CD4-positive, alpha-beta memory T cell (primary cell): ENCODE data around the gene UBQLN1. TPM values are rescaled to one million over a fixed set of nuclear protein-coding genes. Genes with fewer than 3 reads are reported as not detected.

Source experiments
- CTCF ChIA-PET: fragments of 350-600 bp; sonication (Branson Sonifier 250); formaldehyde crosslinking; loops from one replicate; lab custom pipeline; 2021; ENCODE audit warnings: inconsistent platforms; ENCODE audit not compliant: partially characterized antibody; lab: Charles Lee
- POLR2A ChIA-PET: fragments of 350-600 bp; sonication (Branson Sonifier 250); formaldehyde crosslinking; loops from one replicate; lab custom pipeline; 2021; ENCODE audit not compliant: partially characterized antibody; lab: Charles Lee
- DNase-seq, 5 donors: peaks; one replicate each; pipeline versions ENCODE4 v3.0.0 to v3.0.0-alpha.2; 2020 to 2022; ENCODE audit warnings: mixed read lengths in 1 of 5
- H3K27ac ChIP-seq: one replicate; pipeline ENCODE4 v1.7.0; 2013; ENCODE audit warnings: low read depth, low read length
- H3K27me3 ChIP-seq: 2 replicates; pipeline ENCODE4 v1.7.0; 2013; ENCODE audit warnings: mild to moderate bottlenecking, low read length, moderate library complexity; ENCODE audit not compliant: insufficient read depth
- H3K36me3 ChIP-seq: 2 replicates; pipeline ENCODE4 v1.7.0; 2013; ENCODE audit warnings: mild to moderate bottlenecking, low read length, moderate library complexity; ENCODE audit not compliant: insufficient read depth
- H3K4me1 ChIP-seq: 2 replicates; pipeline ENCODE4 v1.7.0; 2013; ENCODE audit warnings: mild to moderate bottlenecking, low read length, moderate library complexity; ENCODE audit not compliant: insufficient read depth
- H3K4me3 ChIP-seq, 2 donors: one replicate each; pipeline ENCODE4 v1.7.0; 2013; ENCODE audit warnings: low read length in 2 of 2, mild to moderate bottlenecking in 1 of 2
- H3K9me3 ChIP-seq, 2 donors: one replicate each; pipeline ENCODE4 v1.7.0; 2013; ENCODE audit warnings: low read length in 2 of 2, control low read depth in 1 of 2; ENCODE audit not compliant: control insufficient read depth in 1 of 2
- H3K27ac Mint-ChIP-seq, 7 donors: one replicate each; pipeline ENCODE4 v1.8.0; 2020 to 2021; ENCODE audit warnings: mixed read lengths in 7 of 7, mild to moderate bottlenecking in 6 of 7, inconsistent platforms in 3 of 7, moderate library complexity in 3 of 7
- H3K27me3 Mint-ChIP-seq, 2 donors: one replicate each; pipeline ENCODE4 v1.8.0; 2020 to 2021; ENCODE audit warnings: mixed read lengths in 2 of 2
- H3K36me3 Mint-ChIP-seq, 2 donors: one replicate each; pipeline ENCODE4 v1.8.0; 2020 to 2021; ENCODE audit warnings: mixed read lengths in 2 of 2, inconsistent platforms in 1 of 2, mild to moderate bottlenecking in 1 of 2
- H3K4me1 Mint-ChIP-seq, 4 donors: one replicate each; pipeline ENCODE4 v1.8.0; 2020 to 2021; ENCODE audit warnings: mixed read lengths in 4 of 4, mild to moderate bottlenecking in 1 of 4
- H3K4me3 Mint-ChIP-seq, 8 donors: one replicate each; pipeline ENCODE4 v1.8.0; 2020 to 2021; ENCODE audit warnings: mixed read lengths in 8 of 8, mild to moderate bottlenecking in 7 of 8, moderate library complexity in 6 of 8, inconsistent platforms in 3 of 8
- H3K9me3 Mint-ChIP-seq, 8 donors: one replicate each; pipeline ENCODE4 v1.8.0; 2020 to 2021; ENCODE audit warnings: mixed read lengths in 8 of 8, mild to moderate bottlenecking in 5 of 8, inconsistent platforms in 3 of 8, moderate library complexity in 1 of 8
- intact Hi-C: fragments of 100-400 bp; cut with micrococcal nuclease; formaldehyde crosslinking; loops from one replicate; pipeline ENCODE4 v1.15.1; 2023
- polyA plus RNA-seq, 2 donors: library from polyadenylated mRNA; unstranded; fragments of 300-500 nt; fragmentation: Illumina TruSeq; gene quantifications; one replicate each; pipeline ENCODE4 v1.2.3, GENCODE V29; 2021
- total RNA-seq, 2 experiments: library from RNA; stranded (reverse); gene quantifications; one replicate each; pipeline ENCODE4 v1.2.3, GENCODE V29; 2021

UBQLN1 gene
- total and polyA plus RNA-seq, 4 experiments from 2014 or later: 66.8 to 122 (median 93.2) TPM

DNA sequence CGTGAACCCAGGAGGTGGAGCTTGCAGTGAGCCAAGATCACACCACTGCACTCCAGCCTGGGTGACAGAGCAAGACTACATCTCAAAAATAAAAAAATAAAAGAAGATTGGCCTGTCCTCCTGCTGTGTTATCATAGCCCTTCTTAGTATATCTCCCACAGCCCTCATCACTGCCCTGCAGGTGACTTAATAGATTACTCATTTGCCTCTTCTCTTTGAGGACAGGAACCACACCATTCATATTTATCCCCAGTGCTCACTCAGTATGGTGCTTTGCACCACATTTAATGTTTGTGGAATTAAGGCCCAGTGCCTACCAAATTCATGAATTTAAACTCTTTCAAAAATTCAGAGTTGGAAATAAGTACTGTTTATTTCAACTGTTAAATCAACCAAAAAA is 74.5 kb downstream of the UBQLN1 start:
- DNase-seq: no peak
- H3K9me3 Mint-ChIP-seq: no peaks in the 10 kb centered on the region
- H3K27me3 ChIP-seq: no peaks in the 10 kb centered on the region
- POLR2A ChIA-PET: interaction anchor here (1.2 to 2.6 kb wide), 2 partner anchors 10 to 74 kb away, joined by 5 to 7 read pairs; partner anchors contain the start of genes IDNK and UBQLN1
- H3K4me1 ChIP-seq: no peaks in the 10 kb centered on the region
- no peaks in the 10 kb centered on the region for H3K9me3 ChIP-seq
- H3K4me1 Mint-ChIP-seq: peaks cover 0 to 4% (median 2%) of the 10 kb centered on the region in 4 donors
- H3K27me3 Mint-ChIP-seq: no peaks in the 10 kb centered on the region
- no peak overlapping the region for H3K4me3 ChIP-seq
- intact Hi-C loops: no loop called here
- peak overlapping the region in 1 of 7 donors; percentile 0 for H3K27ac Mint-ChIP-seq
- H3K36me3 ChIP-seq: no peaks in the 10 kb centered on the region
- peaks cover 15 to 20% of the 10 kb centered on the region in 2 donors for H3K36me3 Mint-ChIP-seq
- no peak overlapping the region for H3K27ac ChIP-seq
- CTCF ChIA-PET: interaction anchor here (1.5 to 4.8 kb wide), 2 partner anchors 11 to 12 kb away, joined by 5 to 26 read pairs; no protein-coding TSS in a partner anchor
- H3K4me3 Mint-ChIP-seq: no peak overlapping the region

DNA sequence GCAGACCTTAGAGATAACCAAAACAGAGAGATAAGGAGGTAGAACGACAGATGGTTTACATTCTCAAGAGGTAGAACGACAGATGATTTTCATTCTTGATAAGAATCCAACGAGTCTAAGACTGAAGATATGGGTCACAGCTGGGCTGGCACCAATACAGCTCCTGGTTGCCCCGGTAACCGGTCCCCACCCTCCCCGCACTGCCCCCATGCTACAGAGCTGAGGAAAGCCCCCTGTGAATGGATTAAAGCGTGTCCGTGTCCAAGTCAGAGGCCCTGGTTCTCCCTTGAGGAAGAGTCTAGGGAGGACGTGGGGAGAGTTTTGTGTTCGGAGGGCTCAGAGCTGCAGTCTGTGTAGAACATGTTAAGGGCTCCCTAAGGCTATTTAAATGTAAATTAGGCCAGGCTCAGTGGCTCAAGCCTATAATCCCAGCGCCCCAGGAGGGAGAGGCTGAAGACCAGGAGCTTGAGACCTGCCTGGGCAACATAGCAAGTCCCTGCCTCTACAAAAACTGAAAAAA is 76.8 kb downstream of the UBQLN1 start:
- intact Hi-C loops: no loop called here
- CTCF ChIA-PET: interaction anchor here (1.3 to 4.8 kb wide), 3 partner anchors 10 to 281 kb away, joined by 3 to 26 read pairs (median 4); no protein-coding TSS in a partner anchor

DNA sequence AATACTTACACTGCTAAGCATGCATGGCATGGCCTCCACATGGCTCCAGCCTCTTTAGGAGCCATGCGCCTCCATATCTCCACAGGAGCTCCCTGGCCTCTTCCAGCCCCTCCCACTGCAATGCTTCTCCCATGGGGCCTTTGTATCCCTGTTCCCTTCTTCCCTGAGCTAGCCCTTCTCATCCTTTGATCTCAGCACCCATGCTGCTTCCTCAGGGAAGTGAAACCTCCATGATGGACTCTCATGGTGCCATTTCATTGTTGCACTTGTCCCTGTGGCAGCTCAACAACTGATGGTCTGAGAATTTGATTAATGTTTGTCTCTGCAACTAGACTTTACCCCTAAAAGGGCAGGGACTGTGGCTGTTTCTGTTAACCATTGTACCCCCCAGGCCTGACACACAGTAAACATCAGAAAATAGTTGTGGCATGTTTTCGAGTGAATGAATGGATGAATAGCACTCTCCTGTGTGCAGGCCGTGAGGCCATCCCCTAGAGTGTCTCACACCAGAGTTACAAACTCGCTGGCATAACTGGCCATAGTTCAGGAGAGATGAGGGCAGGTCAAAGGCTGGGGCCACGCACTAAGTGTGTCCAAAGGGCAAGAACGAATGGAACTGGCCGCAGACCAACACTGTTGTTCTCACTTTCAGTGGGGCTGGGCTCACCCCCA is 78.2 kb downstream of the UBQLN1 start:
- POLR2A ChIA-PET: no interaction called here
- no peaks in the 10 kb centered on the region for H3K9me3 ChIP-seq
- H3K4me1 Mint-ChIP-seq: peaks cover 11 to 21% (median 14%) of the 10 kb centered on the region in 4 donors
- intact Hi-C loops: no loop called here
- no peak for DNase-seq
- H3K36me3 Mint-ChIP-seq: peaks cover 15 to 29% of the 10 kb centered on the region in 2 donors
- H3K4me3 Mint-ChIP-seq: no peak overlapping the region
- H3K4me1 ChIP-seq: peaks cover 10% of the 10 kb centered on the region
- CTCF ChIA-PET: interaction anchor here (1.1 to 4.8 kb wide), 2 partner anchors 9 to 33 kb away, joined by 4 to 26 read pairs; no protein-coding TSS in a partner anchor
- H3K4me3 ChIP-seq: no peak overlapping the region
- H3K9me3 Mint-ChIP-seq: no peaks in the 10 kb centered on the region
- H3K27me3 ChIP-seq: no peaks in the 10 kb centered on the region
- peak overlapping the region in 2 of 7 donors; percentile 35 to 73 for H3K27ac Mint-ChIP-seq
- H3K27ac ChIP-seq: no peak overlapping the region
- H3K27me3 Mint-ChIP-seq: no peaks in the 10 kb centered on the region
- no peaks in the 10 kb centered on the region for H3K36me3 ChIP-seq

More for the DNA sequence above, 76.8 kb downstream of the UBQLN1 start:
- no peak overlapping the region for H3K27ac ChIP-seq
- H3K4me1 Mint-ChIP-seq: peaks cover 3 to 7% (median 5%) of the 10 kb centered on the region in 4 donors
- H3K36me3 Mint-ChIP-seq: peaks cover 15 to 32% of the 10 kb centered on the region in 2 donors
- H3K27ac Mint-ChIP-seq: peak overlapping the region in 1 of 7 donors; percentile 60
- POLR2A ChIA-PET: no interaction called here
- H3K4me1 ChIP-seq: no peaks in the 10 kb centered on the region
- no peaks in the 10 kb centered on the region for H3K27me3 Mint-ChIP-seq
- H3K9me3 ChIP-seq: no peaks in the 10 kb centered on the region
- H3K4me3 Mint-ChIP-seq: no peak overlapping the region
- H3K36me3 ChIP-seq: no peaks in the 10 kb centered on the region
- H3K4me3 ChIP-seq: no peak overlapping the region
- H3K27me3 ChIP-seq: no peaks in the 10 kb centered on the region
- no peak for DNase-seq
- no peaks in the 10 kb centered on the region for H3K9me3 Mint-ChIP-seq

DNA sequence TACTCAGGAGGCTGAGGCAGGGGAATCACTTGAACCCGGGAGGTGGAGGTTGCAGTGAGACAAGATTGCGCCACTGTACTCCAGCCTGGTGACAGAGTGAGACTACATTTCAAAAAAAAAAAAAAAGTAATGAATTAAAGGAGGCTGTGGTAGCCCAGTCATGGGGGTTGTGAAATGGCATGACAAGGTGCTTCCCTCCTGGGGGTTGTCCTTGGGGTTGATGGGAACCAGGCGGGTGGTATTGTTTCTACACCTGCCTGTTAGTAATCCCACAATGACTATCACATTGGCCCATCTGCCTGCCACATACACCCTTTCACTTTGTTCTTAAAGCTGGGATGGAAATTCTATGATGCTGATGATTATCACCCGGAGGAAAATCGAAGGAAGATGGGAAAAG is 79.2 kb downstream of the UBQLN1 start:
- Histone ChIP-seq H3K27me3 (no peaks in the 10 kb centered on the region), H3K27ac (no peak overlapping the region), H3K4me3 (no peak overlapping the region), H3K36me3 (no peaks in the 10 kb centered on the region), H3K4me1 (peaks cover 19% of the 10 kb centered on the region), H3K9me3 (no peaks in the 10 kb centered on the region)
- no peak for DNase-seq
- CTCF ChIA-PET: interaction anchor here (1.0 to 4.8 kb wide), 2 partner anchors 8 to 21 kb away, joined by 3 to 26 read pairs; no protein-coding TSS in a partner anchor
- H3K27me3 Mint-ChIP-seq: no peaks in the 10 kb centered on the region
- H3K36me3 Mint-ChIP-seq: peaks cover 15 to 28% of the 10 kb centered on the region in 2 donors
- intact Hi-C loops: no loop called here
- POLR2A ChIA-PET: no interaction called here
- H3K4me3 Mint-ChIP-seq: no peak overlapping the region
- no peaks in the 10 kb centered on the region for H3K9me3 Mint-ChIP-seq
- no peak overlapping the region for H3K27ac Mint-ChIP-seq
- H3K4me1 Mint-ChIP-seq: peaks cover 17 to 31% (median 23%) of the 10 kb centered on the region in 4 donors

DNA sequence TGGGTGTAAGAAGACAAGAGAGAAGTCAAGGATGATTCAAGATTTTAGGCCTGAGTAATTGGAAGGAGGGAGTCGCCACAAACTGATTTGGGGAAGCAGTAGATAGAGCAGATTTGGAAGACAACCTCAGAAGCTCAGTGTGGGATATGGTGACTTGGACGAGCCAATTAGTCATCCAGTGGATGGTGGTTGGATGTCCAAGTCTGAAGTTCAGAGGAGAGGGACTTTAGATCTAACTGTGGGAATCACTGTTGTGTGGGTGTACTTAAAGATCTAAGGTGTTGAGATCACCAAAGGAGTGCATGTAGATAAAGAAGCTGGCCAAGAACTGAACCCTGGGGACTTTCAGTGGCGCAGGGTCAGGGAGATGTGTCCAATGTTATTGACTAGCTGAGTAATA is 82.6 kb downstream of the UBQLN1 start:
- H3K4me3 ChIP-seq: no peak overlapping the region
- intact Hi-C loops: no loop called here
- CTCF ChIA-PET: interaction anchor here (1.1 to 3.0 kb wide), 3 partner anchors 24 to 288 kb away, joined by 3 to 26 read pairs (median 5); no protein-coding TSS in a partner anchor
- no peaks in the 10 kb centered on the region for H3K9me3 ChIP-seq
- Mint-ChIP-seq H3K4me3 (peak overlapping the region in 3 of 8 donors; percentile 2 to 29 (median 3)), H3K27ac (peak overlapping the region; percentile 0 to 87 (median 69)), H3K4me1 (peaks cover 21 to 41% (median 33%) of the 10 kb centered on the region in 4 donors), H3K36me3 (peaks cover 15 to 29% of the 10 kb centered on the region in 2 donors), H3K27me3 (no peaks in the 10 kb centered on the region), H3K9me3 (peaks cover 0 to 1% (median 0%) of the 10 kb centered on the region in 8 donors)
- POLR2A ChIA-PET: interaction anchor here (3.4 kb wide), 1 partner anchor 83 kb away, joined by 59 read pairs; the partner anchor contains the start of gene UBQLN1
- H3K4me1 ChIP-seq: peaks cover 24% of the 10 kb centered on the region
- no peak for DNase-seq
- no peaks in the 10 kb centered on the region for H3K36me3 ChIP-seq
- no peak overlapping the region for H3K27ac ChIP-seq
- H3K27me3 ChIP-seq: no peaks in the 10 kb centered on the region

DNA sequence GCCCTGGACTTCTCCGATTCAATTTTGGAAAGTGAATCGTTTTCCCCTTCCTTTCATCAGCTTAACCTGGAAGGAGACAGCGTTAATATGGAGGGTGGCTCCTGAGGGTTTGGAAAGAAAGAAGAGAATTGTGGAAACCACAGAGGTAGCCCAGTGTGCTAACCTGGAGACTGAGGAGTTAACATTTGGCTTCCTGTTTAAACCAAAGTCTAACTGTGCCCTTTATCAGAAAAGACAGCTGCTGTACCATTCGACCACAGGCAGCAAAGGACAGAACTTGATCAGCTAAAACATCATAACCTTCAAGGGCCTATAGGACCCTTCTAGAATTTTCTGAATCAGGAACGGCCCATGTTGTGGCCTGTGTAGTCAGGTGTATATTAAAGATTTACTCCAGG is 84.1 kb downstream of the UBQLN1 start:
- POLR2A ChIA-PET: interaction anchor here (0.8 to 3.4 kb wide), 14 partner anchors 9 to 357 kb away, joined by 3 to 59 read pairs (median 7); partner anchors contain the start of genes HNRNPK, KIF27, RMI1 and UBQLN1
- peak overlapping the region; percentile 80 to 95 (median 93) for H3K4me3 Mint-ChIP-seq
- no peaks in the 10 kb centered on the region for H3K27me3 Mint-ChIP-seq
- peak overlapping the region; percentile 30 to 63 for H3K4me3 ChIP-seq
- H3K4me1 ChIP-seq: peaks cover 24% of the 10 kb centered on the region
- peaks cover 21 to 41% (median 33%) of the 10 kb centered on the region in 4 donors for H3K4me1 Mint-ChIP-seq
- H3K27ac ChIP-seq: peak overlapping the region; percentile 82
- H3K9me3 Mint-ChIP-seq: peaks cover 0 to 1% (median 0%) of the 10 kb centered on the region in 8 donors
- intact Hi-C loops: loop anchor here (1.0 to 2.0 kb wide), 4 partner anchors 84 to 357 kb away; partner anchors contain the start of genes HNRNPK, KIF27, RMI1 and UBQLN1
- H3K27me3 ChIP-seq: no peaks in the 10 kb centered on the region
- DNase-seq: peak in 3 of 5 donors; percentile 11 to 38 (median 22)
- H3K9me3 ChIP-seq: no peaks in the 10 kb centered on the region
- CTCF ChIA-PET: interaction anchor here (0.9 to 3.8 kb wide), 8 partner anchors 9 to 296 kb away, joined by 3 to 27 read pairs (median 6); partner anchors contain the start of gene KIF27
- peak overlapping the region; percentile 85 to 97 (median 93) for H3K27ac Mint-ChIP-seq
- peaks cover under 1 to 17% of the 10 kb centered on the region in 2 donors for H3K36me3 Mint-ChIP-seq
- no peaks in the 10 kb centered on the region for H3K36me3 ChIP-seq
